Activated T-cell treated with anti-CD3 and anti-CD28 coated beads, Interleukin-2, amount 50 U/mL, for 1 hour (primary cell): ENCODE measurements around the gene ZDHHC11.
"Not testable (repeated sequence)": the region's sequence is repeated elsewhere in the genome, so short reads cannot be mapped to it uniquely, and the experiment has no call there.

Experiments
- DNase-seq: peaks from one replicate; pipeline ENCODE4 v3.0.0-alpha.2; 2020

ZDHHC11 gene

DNA sequence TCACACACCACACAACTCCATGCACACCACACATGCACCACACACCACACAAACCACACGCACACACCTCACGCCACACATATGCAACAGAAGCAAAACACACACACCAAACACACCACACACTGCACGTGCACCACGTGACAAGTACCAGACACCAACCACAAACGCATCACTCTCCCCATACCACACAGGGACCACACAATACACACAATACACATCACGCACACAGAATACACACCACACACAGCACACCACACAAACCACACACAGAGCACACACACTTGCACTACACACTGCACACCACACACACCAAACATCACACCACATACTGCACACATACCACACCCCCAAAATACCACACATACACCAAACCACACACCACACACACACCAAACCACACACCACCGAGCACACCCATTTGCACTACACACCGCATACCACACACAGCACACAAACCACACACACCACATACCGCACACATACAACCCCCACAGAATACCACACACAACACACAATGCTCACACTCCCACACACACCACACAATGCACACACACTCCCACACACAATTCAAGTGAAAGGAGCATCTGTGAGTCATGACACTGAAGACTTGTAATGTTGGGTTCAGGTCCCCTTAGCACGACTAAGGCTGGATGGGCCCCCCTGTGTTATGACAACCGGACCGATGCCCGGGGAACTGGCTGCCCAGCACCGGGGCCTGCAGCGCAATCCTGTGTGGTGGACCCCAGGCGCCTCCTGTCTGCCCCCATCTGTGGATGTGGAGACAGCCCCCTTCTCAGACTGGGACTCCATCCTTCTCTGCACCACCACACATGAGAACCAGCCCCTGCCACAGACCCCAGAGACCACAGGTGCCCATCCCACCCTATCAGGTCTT, 6.0 kb upstream of the ZDHHC11 start:
- no peak for DNase-seq

DNA sequence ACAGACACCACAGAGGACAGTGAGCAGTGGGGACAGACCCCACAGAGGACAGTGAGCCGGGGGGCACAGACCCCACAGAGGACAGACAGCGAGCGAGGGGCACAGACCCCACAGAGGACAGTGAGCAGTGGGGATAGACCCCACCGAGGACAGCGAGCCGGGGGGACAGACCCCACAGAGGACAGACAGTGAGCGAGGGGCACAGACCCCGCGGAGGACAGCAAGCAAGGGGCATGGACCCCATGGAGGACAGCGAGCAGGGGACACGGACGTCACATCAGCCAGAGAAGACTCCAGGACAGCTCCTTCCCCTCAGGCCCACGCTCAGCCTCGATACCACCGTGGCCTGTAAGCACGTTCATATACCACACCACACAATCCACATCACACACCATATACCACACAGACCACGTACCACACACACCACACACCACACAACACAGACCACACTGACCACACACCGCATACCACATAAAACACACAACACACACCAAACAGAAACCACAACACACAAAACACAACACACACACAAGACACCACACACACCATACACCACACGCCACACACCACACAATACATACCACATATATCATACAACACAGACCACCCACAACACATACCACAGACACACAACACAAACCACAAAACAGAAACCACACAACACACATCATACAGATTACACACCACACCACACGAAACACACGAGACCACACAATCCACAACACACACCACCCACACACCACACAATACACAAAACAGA, 5.2 kb upstream of the ZDHHC11 start:
- DNase-seq = no peak

DNA sequence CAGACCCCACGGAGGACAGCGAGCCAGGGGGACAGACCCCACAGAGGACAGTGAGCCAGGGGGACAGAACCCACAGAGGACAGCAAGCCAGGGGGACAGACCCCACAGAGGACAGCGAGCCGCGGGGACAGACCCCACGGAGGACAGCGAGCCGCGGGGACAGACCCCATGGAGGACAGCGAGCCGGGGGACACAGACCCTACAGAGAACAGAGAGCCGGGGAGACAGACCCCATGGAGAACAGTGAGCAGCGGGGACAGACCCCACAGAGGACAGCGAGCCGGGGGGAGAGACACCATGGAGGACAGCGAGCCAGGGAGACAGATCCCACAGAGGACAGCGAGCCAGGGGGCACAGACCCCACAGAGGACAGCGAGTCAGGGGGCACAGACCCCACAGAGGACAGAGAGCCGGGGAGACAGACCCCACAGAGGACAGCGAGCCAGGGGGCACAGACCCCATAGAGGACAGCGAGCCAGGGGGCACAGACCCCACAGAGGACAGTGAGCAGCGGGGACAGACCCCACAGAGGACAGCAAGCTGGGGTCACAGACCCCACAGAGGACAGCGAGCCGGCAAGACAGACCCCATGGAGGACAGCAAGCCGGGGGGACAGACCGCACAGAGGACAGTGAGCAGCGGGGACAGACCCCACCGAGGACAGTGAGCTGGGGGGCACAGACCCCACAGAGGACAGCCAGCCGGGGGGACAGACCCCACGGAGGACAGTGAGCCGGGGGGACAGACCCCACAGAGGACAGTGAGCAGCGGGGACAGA, 4.4 kb upstream of the ZDHHC11 start:
- DNase-seq = no peak

DNA sequence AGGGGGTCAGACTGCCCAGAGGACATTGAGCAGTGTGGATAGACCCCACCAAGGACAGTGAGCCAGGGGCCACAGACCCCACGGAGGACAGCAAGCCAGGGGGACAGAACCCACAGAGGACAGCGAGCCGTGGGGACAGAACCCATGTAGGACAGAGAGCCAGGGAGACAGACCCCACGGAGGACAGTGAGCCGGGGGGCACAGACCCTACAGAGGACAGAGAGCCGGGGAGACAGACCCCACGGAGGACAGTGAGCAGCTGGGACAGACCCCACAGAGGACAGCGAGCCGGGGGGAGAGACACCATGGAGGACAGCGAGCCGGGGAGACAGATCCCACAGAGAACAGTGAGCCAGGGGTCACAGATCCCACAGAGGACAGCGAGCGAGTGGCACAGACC, 3.4 kb upstream of the ZDHHC11 start:
- no peak for DNase-seq

DNA sequence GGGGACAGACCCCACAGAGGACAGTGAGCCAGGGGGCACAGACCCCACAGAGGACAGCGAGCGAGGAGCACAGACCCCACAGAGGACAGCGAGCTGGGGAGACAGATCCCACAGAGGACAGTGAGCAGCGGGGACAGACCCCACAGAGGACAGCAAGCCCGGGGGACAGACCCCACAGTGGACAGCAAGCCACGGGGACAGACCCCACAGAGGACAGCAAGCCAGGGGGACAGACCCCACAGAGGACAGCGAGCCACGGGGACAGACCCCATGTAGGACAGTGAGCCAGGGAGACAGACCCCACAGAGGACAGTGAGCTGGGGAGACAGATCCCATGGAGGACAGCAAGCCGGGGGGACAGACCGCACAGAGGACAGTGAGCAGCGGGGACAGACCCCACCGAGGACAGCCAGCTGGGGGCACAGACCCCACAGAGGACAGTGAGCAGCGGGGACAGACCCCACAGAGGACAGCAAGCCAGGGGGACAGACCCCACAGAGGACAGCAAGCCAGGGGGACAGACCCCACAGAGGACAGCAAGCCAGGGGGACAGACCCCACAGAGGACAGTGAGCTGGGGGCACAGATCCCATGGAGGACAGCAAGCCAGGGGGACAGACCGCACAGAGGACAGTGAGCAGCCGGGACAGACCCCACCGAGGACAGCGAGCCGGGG, 2.8 kb upstream of the ZDHHC11 start:
- not testable (repeated sequence) for DNase-seq

DNA sequence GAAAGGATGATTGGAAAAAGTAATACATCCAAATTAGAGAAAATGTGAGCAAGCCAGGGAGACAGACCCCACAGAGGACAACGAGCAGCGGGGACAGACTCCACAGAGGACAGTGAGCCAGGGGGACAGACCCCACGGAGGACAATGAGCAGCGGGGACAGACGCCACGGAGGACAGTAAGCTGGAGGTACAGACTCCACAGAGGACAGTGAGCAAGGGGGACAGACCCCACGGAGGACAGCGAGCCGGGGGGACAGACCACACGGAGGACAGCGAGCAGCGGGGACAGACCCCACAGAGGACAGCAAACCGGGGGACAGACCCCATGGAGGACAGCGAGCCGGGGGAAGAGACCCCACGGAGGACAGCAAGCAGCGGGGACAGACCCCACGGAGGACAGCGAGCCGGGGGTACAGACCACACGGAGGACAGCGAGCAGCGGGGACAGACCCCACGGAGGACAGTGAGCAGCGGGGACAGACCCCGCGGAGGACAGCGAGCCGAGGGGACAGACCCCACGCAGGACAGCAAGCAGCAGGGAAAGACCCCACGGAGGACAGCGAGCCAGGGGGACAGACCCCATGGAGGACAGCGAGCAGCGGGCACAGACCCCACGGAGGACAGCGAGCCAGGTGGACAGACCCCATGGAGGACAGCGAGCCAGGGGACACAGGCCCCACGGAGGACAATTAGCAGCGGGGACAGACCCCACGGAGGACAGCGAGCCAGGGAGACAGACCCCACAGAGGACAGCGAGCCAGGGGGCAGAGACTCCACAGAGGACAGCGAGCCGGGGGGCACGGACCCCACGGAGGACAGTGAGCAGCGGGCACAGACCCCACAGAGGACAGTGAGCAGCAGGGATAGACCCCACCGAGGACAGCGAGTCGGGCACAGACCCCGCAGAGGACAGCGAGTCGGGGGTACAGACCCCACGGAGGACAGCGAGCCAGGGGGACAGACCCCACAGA, 1.9 kb upstream of the ZDHHC11 start:
- peak; percentile 9 for DNase-seq

DNA sequence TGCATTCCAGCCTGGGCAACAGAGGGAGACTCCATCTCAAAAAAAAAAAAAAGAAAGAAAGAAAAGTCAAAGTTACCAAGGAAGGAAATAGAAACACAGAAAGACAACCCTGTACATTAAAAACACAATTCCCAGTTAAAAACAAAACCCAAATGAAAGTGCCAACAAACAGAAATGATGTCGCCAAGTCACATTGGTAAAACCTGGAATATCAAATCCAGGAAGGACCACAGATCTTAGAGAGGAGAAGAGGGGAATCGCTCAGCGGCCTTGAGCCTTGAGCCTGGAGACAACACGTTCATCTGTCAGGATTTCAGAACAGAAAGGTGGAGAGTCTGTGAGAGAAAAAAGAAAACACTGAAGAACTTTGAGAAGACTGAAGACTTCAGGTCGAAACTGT, 1.2 kb upstream of the ZDHHC11 start:
- DNase-seq = no peak

DNA sequence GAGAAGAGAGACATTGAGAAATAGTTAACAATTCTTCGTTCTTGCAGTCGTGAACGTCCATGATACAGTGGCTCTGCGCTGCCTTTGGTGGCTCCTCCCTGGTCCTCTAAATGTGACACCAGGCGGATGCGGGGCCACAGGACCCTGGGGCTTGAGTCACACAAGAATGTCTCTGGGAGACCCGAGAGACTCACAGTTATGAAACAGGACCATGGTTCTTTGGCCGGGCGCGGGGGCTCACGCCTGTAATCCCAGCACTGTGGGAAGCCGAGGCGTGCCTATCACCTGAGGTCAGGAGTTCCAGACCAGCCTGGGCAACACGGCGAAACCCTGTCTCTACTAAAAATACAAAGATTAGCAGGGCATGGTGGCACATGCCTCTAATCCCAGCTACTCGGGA, 767 bp upstream of the ZDHHC11 start:
- peak; percentile 1 for DNase-seq

DNA sequence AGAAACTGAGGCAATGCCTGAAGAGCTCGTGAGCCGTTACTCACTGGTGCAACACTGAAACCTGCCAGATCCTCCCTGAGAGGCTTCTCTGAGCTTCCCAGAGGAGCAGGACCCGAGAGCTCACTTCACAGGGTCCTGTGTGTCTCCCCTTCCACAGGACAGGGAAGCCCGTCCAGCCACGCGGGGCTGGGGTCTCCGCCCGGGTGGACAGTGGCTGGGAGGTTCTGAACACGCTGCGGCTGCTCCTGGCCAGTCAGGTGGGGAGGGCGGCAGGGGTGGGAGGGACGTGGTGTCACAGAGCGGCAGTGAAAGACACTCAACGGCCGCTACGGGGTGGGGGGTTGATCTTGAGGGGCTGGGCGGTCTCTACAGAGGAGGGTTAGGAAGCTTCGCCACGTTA, 290 bp upstream of the ZDHHC11 start:
- no peak for DNase-seq

DNA sequence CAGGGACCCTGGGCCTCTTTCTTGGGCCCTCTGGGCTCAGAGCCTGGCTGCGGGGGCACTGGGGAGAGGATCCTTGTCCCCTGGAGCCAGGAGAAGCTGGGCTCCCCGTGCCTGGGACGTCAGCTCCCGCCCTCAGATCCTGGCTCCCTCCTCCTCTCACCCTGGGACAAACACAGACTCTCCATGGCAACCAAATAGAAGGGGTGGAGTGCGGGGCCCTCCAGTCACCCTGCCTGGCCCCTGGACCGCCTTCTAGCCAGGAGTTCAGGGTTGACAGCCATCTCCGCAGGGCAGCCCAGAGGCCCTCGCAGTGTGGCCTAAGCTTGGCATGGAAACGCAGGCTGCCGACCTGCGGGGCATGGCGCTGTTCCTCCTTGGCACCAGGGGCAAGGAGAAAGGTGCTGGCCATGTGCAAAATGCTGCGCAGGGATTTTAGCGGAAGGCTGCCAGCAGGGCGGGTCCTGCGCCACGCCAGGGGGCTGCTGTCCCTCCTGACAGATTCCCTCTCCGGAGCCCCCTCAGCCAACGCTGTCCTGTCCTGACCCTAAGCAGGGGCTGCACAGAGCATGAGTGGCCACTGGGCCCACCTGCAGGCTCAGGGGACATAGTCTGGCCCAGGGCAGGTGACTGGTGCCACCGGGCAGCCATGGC, 1.0 kb downstream of the ZDHHC11 start:
- peak; percentile 11 for DNase-seq

DNA sequence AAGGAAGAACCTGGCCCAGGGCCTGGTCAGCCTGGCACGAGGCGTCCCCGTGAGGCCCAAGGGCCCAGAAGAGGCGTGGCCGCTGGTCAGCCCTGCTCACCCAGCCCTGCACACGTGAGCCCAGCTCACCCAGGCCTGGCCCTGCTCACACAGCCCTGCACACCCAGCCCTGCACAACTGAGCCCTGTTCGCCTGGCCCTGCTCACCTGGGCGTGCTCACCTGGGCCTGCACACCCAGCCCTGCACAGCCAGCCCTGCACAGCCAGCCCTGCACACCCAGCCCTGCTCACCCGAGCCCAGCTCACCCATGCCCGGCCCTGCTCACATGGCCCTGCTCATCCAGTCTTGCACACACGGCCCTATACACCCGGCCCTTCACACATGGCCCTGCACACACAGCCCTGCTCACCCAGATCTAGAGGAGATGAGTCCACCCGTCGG, 2.1 kb downstream of the ZDHHC11 start:
- peak; percentile 7 for DNase-seq

DNA sequence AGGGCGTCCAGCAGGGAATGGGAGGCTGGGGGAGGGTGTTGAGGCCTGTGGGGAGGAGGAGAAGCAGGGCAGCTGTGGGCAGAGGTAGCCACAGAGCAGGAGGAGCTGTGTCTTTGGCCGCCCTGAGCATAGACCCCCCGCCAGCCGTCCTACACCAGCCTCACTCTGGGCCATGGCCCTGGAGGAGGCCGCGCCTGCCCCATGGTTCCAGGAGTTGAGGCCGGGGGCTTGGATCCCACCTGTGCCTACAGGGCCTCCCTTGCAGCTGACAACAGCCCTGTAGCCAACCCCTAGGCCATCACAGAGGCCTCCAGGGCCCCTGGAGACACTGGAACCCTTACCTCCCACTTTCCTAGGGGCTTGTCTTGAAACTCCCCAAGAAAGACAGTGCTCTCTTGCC, 3.0 kb downstream of the ZDHHC11 start:
- peak; percentile 7 for DNase-seq

DNA sequence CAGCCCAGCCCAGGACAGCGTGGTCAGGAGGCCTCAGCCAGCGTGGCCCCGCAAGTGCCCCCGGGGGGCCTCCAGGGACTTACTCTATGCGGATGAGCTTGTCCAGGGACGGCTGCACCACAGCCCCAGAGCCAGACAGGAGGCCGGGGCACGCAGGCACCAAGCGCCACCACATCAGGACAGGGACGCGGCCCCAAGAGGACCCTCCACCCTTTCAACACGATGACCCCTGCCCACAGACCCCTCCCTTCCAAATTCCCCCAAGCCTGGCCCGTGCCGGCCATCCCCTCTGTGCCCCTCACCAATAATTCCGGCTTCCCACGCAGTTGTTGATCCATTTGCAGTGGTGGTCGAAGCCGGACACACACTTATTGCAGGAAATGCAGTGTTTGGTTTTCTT, 3.6 kb downstream of the ZDHHC11 start:
- DNase-seq = not testable (repeated sequence)

DNA sequence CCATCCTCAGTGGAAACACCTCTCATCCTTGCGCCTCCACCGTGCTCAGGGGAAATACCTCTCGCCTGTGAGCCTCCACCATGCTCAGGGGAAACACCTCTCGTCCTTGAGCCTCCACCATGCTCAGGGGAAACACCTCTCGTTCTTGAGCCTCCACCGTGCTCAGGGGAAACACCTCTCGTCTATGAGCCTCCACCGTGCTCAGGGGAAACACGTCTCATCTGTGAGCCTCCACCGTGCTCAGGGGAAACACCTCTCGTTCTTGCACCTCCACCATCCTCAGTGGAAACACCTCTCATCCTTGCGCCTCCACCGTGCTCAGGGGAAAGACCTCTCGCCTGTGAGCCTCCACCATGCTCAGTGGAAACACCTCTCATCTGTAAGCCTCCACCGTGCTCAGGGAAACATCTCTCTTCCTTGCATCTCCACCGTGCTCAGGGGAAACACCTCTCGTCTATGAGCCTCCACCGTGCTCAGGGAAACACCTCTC, 4.1 kb downstream of the ZDHHC11 start:
- peak; percentile 18 for DNase-seq

DNA sequence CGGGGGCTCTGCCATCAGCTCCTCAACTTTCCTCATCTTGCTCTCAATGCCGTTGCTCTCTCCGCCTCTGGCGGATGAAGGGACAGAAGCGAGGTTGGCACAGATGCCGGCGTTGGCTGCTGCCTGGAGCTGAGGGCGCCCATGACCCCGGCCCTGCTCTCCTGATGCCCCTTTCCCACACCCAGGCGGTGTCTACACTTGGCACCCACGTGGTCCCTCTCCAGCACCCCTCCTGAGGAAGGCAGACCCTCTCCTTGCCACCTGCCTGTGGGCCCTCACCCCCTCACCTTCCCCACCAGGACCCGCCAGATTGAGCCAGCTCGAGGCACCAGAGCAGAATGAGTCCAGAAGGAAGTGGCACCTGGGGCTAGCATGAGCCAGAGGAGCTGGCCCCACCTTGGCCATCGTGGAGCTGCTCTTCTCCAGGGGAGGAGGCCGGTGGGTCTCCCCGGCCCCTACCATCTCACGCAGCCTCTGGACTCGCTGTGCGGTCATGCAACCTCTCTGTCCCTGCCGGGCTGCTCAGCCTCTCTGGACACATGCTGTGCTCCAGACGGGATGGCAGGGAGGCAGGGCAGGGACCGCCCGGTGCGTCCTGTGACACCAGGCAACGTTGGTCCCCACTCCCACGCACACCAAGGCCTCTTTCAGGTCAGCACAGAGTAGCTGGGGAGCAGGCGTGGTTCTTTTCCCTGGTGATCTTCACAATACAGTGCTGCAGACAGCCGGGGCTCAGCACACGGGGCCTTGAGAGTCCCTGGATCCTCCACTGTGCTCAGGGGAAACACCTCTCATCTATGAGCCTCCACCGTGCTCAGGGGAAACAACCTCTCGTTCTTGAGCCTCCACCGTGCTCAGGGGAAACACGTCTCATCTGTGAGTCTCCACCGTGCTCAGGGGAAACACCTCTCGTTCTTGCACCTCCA, 4.8 kb downstream of the ZDHHC11 start:
- DNase-seq = not testable (repeated sequence)

DNA sequence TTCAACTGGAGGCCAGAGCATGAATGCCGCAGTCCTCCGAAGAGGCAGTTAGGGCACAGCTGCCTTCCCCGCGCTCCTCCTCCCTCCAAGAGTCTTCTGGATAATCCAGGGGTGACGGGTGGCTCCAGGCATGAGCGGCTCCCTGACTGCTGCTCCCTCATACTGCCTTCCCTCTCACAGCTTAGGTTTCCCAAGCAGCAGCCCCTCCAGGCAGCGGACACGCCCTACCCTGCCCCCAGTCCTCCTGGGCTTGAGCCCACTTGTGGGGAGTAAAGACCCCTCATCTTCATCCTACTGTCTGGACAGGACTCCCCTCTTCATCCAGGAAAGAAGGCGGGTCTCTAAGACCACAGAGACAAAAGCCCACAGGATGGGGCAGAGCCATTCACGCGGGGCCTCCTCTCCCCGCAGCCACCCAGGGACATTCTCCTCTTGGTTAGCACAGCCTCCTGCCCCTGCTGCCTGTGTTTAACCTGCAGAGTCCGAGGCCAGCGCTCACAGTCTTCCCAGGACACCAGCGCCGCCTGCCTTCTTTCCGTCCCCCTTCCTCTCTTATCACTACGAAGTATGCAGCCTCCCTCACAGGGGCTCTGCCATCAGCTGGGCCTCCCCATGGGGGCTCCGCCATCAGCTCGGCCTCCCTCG, 5.6 kb downstream of the ZDHHC11 start:
- DNase-seq = peak; percentile 11

DNA sequence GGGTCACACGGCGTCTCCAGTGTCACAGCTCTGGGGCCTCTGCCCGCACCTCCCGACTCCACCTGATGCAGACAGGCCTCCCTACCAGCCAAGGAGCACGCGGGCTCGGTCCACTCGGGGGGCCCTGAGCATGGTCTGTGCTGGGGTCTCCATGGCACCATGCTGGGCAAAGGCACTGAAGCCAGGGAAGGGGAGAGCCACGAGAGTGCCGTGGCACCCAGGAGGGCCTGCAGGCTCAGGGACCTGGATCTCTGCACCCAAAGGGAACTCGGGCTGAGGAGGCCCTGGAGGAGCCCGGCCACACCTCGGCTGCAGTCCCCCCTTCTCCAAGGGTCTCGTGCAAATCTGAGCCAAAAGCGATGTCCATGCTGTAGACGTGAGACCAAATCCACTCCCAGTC, 6.4 kb downstream of the ZDHHC11 start:
- DNase-seq = not testable (repeated sequence)

DNA sequence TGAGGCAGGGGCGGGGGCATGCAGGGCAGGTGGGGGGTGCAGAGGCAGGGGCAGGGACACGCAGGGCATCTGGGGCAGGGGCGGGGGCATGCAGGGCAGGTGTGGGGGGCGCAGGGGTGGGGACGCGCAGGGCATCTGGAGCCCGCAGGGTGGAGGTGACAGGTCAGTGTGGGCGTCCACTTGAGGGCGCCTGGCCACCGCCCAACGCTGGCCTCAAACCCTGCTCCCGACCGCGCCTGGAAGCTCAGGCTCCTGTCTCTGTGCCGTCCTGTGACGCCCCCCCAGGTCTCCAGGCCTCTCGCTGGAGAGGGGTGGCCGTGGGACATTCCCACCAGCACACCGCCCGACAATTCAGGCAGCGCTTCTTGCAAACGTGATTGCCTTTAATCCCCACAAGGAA, 6.9 kb downstream of the ZDHHC11 start:
- DNase-seq = peak; percentile 12

DNA sequence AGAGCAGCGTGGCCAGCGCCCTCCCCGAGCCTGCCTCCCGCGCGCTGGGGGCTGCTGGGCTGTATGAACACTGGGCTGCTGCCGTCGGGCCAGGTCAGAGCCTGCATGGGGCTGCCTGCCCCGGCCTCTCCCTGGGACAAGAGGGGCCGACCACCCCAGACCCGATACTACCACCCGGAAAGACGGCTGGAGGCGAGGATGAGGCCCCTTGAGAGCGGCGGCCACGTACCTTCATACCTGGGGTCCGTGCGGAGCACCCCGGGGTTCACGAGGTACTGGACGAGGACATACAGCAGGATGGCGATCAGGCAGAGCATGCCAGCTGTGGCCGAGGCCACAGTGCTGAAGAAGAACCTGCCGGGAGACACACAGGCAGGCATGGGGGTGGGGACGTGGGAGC, 7.4 kb downstream of the ZDHHC11 start:
- DNase-seq = not testable (repeated sequence)
